GM18870 (cell line): ENCODE data around the gene CRNKL1.

Source experiments
- ATAC-seq: cut with Tn5 transposase; IDR thresholded peaks from one replicate; pipeline ENCODE4 v1.9.1; 2021; ENCODE audit warnings: moderate library complexity; ENCODE audit not compliant: unreplicated experiment

CRNKL1 gene

DNA sequence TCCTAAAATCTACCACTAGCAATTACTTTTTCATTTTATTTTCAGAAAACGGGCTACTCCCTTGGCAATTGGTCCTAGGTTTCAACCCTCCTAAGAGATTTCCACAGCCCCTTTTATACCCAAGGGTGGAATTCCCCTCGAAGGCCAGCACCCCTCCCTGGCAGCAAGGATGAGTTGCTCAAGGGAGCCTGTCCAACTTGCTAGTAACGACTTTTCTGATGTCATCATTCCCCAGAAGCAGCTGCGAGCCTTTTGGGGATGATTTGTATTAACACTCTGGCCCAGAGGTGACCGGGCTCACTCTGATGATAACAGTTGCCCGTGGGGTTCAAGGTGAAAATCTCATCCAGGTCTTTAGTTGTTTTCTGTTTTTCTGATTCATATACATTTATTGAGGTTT is 65.8 kb downstream of the CRNKL1 start:
- ATAC-seq: no peak
